Loucy (cell line): ENCODE data around the gene FKBP15.

Experiments
- H2AFZ ChIP-seq: fragments of 200-600 bp; sonication (generic); 2 replicates; pipeline ENCODE4 v1.6.0; 2016; ENCODE audit warnings: antibody characterized with exemption, mild to moderate bottlenecking, low read length, moderate library complexity
- H3F3A ChIP-seq: fragments of 200-600 bp; 2 replicates; pipeline ENCODE4 v1.6.0; 2016; ENCODE audit warnings: antibody characterized with exemption, low read depth, mild to moderate bottlenecking
- H3K27me3 ChIP-seq: fragments of 200-600 bp; sonication (generic); 2 replicates; pipeline ENCODE4 v1.6.1; 2014; ENCODE audit warnings: low read length, mild to moderate bottlenecking; ENCODE audit not compliant: insufficient read depth, poor library complexity, severe bottlenecking
- H3K36me3 ChIP-seq: fragments of 200-600 bp; sonication (generic); 2 replicates; pipeline ENCODE4 v1.6.1; 2016; ENCODE audit warnings: low read length; ENCODE audit not compliant: insufficient read depth
- H3K4me1 ChIP-seq: fragments of 200-600 bp; sonication (generic); 2 replicates; pipeline ENCODE4 v1.5.1; 2014; ENCODE audit warnings: low read length, mild to moderate bottlenecking; ENCODE audit not compliant: insufficient read depth, poor library complexity, severe bottlenecking
- H3K4me2 ChIP-seq: fragments of 200-600 bp; sonication (generic); 2 replicates; pipeline ENCODE4 v1.6.0; 2014; ENCODE audit warnings: antibody characterized with exemption, low read length, low read depth, mild to moderate bottlenecking; ENCODE audit not compliant: poor library complexity, severe bottlenecking
- H3K4me3 ChIP-seq: fragments of 200-600 bp; sonication (generic); 2 replicates; pipeline ENCODE4 v1.5.1; 2014; ENCODE audit warnings: low read length, mild to moderate bottlenecking, mixed read lengths; ENCODE audit not compliant: poor library complexity, severe bottlenecking
- H3K79me2 ChIP-seq: fragments of 200-600 bp; sonication (generic); 2 replicates; pipeline ENCODE4 v1.6.1; 2014; ENCODE audit warnings: low read length; ENCODE audit not compliant: insufficient read depth
- H3K9ac ChIP-seq: fragments of 200-600 bp; sonication (generic); 2 replicates; pipeline ENCODE4 v1.6.0; 2014; ENCODE audit warnings: mild to moderate bottlenecking, low read depth, low read length, moderate library complexity; ENCODE audit not compliant: poor library complexity, severe bottlenecking
- H3K9me2 ChIP-seq: fragments of 200-600 bp; sonication (generic); replicated peaks from 2 replicates; pipeline ENCODE4 v1.6.1; 2016; ENCODE audit warnings: low read depth, low read length, mixed read lengths
- H3K9me3 ChIP-seq: fragments of 200-600 bp; sonication (generic); 2 replicates; pipeline ENCODE4 v1.6.1; 2014; ENCODE audit warnings: mild to moderate bottlenecking, antibody characterized with exemption, low read length, low read depth; ENCODE audit not compliant: insufficient read depth
- H4K20me1 ChIP-seq: fragments of 200-600 bp; sonication (generic); 2 replicates; pipeline ENCODE4 v1.6.0; 2014; ENCODE audit warnings: antibody characterized with exemption, low read length, mild to moderate bottlenecking; ENCODE audit not compliant: insufficient read depth, poor library complexity, severe bottlenecking
- EZH2phosphoT487 ChIP-seq: fragments of 200-600 bp; IDR thresholded peaks from 2 replicates; pipeline ENCODE4 v1.6.1; 2018; ENCODE audit warnings: antibody characterized with exemption, mild to moderate bottlenecking, moderate library complexity, borderline replicate concordance
- TF ChIP-seq, protein P1 (sequence below): fragments of 200-600 bp; sonication (generic); conservative IDR thresholded peaks from 2 replicates; pipeline ENCODE4 v1.5.1; 2014; ENCODE audit warnings: mild to moderate bottlenecking, antibody characterized with exemption, low read length

FKBP15 gene

DNA sequence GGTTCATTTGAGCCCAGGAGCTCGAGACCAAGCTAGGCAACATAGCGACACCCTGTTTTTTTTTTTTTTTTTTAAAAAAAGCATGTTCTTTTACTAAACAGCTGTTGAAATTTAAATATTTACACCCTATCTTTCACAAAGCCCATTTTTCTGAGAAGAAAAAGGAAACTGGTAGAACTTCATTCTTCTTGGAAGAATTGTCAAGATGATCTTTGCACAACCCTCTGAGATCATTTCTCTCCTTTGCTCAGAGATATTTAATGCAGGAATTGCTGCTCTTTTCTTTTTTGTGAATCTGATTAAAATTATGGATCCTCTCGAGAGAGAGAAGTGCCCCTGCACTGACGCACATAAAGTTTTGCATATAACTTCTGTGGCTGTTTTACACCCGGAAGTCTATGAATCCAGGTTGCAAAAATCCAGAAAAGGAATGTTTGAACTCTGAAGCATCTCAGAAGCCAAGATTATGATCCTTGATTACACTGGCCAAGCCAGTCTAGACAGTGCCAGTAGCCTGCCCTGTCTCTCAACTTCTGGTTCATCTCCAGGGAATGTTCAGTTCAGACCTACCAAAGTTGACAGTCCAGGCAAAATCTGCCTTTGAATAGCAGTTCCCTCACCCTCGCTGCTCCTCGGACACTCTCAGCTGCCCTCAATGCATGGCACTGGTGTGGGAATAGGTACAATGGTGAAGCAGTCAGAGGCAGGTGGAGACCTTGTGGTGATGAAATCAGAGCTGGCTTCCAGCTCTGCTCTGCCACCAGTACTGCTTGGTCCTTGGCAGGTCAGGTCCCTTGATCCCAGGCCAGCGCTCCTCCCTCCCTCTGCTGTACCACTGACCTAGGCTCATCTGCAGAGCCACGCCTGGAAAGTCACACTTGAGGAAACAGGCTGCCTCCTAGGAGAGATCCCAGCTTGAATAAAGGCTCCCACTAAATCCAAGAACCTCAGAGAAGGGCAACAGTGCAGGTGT is 83.6 kb downstream of the FKBP15 start:
- TF ChIP-seq, protein P1, sequence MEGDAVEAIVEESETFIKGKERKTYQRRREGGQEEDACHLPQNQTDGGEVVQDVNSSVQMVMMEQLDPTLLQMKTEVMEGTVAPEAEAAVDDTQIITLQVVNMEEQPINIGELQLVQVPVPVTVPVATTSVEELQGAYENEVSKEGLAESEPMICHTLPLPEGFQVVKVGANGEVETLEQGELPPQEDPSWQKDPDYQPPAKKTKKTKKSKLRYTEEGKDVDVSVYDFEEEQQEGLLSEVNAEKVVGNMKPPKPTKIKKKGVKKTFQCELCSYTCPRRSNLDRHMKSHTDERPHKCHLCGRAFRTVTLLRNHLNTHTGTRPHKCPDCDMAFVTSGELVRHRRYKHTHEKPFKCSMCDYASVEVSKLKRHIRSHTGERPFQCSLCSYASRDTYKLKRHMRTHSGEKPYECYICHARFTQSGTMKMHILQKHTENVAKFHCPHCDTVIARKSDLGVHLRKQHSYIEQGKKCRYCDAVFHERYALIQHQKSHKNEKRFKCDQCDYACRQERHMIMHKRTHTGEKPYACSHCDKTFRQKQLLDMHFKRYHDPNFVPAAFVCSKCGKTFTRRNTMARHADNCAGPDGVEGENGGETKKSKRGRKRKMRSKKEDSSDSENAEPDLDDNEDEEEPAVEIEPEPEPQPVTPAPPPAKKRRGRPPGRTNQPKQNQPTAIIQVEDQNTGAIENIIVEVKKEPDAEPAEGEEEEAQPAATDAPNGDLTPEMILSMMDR: no peak
- TF ChIP-seq EZH2phosphoT487: no peak
- H3K4me2 ChIP-seq: no peak overlapping the region
- no peak overlapping the region for H2AFZ ChIP-seq

DNA sequence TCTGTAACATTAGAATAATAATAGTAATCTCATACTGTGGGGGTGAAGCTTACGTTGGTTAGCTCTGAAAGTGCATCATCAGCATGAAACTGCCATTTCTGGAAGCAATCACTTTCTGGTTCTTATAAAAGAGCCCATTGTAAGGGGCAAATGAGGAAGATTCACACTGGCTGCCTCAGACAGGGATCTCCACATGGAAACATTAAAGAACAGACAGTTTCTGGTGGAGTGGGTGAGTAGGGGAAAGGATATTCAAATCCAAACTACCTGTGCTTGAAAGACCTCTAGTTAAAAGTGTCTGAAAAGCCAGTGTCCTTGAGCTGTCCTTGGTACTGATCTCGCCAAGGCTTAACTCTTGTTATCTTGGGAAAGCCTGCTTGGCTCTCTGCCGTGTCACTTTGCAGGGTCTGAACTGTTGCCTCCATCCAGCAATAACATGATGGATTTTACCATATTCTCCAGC is 89.4 kb downstream of the FKBP15 start:
- no peak overlapping the region for H3K4me3 ChIP-seq
- H3K9me2 ChIP-seq: no peaks in the 10 kb centered on the region
- H3K4me2 ChIP-seq: no peak overlapping the region
- H3K36me3 ChIP-seq: no peaks in the 10 kb centered on the region
- no peaks in the 10 kb centered on the region for H3F3A ChIP-seq
- H3K27me3 ChIP-seq: no peaks in the 10 kb centered on the region
- no peak overlapping the region for H3K9ac ChIP-seq
- no peak for TF ChIP-seq EZH2phosphoT487
- TF ChIP-seq, protein P1: no peak
- H3K4me1 ChIP-seq: no peaks in the 10 kb centered on the region
- no peaks in the 10 kb centered on the region for H4K20me1 ChIP-seq
- no peak overlapping the region for H2AFZ ChIP-seq
- H3K79me2 ChIP-seq: no peaks in the 10 kb centered on the region
- no peaks in the 10 kb centered on the region for H3K9me3 ChIP-seq

More for the DNA sequence above, 83.6 kb downstream of the FKBP15 start:
- Histone ChIP-seq H3K9me2 (no peaks in the 10 kb centered on the region), H4K20me1 (no peaks in the 10 kb centered on the region), H3K9ac (no peak overlapping the region), H3K4me3 (no peak overlapping the region), H3K36me3 (no peaks in the 10 kb centered on the region), H3K4me1 (no peaks in the 10 kb centered on the region), H3K79me2 (no peaks in the 10 kb centered on the region), H3K27me3 (no peaks in the 10 kb centered on the region), H3F3A (no peaks in the 10 kb centered on the region), H3K9me3 (0 out of 2 replicates have a peak, but pooled peaks cover 5% of the 10 kb centered on the region)

DNA sequence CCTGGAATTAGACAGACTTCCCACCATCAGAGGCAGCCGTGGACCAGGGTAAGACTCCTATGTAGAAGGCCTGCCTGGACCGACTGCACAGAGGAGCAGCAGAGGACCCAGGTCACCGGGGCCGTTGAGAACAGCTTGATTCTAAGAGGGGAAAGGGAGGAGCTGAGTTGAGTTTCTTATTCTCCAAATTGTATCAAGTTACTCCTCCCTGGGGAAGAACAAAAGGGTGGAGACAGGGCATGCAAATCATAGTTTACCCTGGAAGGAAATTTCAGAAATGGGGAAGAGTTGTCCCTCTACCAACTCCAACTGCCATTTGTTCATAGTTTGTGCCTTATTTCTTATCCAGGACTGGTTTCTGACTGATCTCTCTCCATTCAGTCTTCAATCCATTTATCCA is 91.2 kb downstream of the FKBP15 start:
- Histone ChIP-seq H4K20me1 (no peaks in the 10 kb centered on the region), H3K9ac (no peak overlapping the region), H3K4me1 (no peaks in the 10 kb centered on the region), H3K4me3 (no peak overlapping the region), H3K4me2 (no peak overlapping the region), H3K9me2 (no peaks in the 10 kb centered on the region), H3K79me2 (no peaks in the 10 kb centered on the region), H3K9me3 (no peaks in the 10 kb centered on the region), H3K27me3 (no peaks in the 10 kb centered on the region), H2AFZ (no peak overlapping the region), H3F3A (no peaks in the 10 kb centered on the region), H3K36me3 (no peaks in the 10 kb centered on the region)
- no peak for TF ChIP-seq EZH2phosphoT487
- TF ChIP-seq, protein P1: no peak
